Fibroblast of upper back skin (primary cell): ENCODE data around the gene SDK2.

Experiments
- DNase-seq: peaks from one replicate; pipeline ENCODE4 v3.0.0-alpha.2; 2013

The SDK2 gene

DNA sequence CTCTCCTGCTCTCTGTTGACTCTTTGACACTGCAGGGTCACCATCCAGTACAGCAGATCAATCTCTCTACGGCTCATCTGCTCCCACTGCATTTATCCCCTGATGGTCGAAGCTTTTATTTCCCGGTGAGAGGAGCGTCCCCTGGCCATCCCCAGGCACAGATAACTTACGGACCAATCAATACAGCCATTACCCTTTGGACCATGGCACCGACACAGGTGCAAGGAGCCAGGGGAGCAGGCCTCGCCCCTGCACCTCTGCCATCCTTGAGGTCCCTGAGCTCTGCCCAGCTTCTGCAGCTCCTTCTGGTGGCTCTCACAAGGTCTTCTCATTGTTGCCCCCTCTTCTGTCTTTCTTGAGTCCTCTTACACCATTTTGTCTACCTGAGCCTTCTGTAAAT lies 115.6 kb downstream of the SDK2 start:
- no peak for DNase-seq

DNA sequence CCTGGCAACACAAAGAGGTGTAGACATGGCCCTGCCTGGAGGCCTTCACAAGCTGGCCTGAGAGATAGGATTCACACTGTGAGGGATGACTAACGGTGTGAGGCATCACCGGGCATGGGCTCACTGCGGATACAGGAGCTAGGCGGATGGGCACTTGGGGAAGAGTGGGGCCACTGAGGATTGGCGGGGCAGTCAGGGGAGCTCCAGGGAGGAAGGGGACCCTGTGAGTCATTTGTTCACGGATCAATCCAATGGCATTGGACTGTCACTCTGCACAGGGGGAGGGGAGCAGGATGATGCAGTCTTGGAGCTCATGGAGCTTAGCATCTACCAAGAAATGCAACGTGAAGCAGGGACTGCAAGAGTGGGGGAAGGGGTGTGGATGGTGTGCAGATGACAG lies 117.3 kb downstream of the SDK2 start:
- DNase-seq: no peak

DNA sequence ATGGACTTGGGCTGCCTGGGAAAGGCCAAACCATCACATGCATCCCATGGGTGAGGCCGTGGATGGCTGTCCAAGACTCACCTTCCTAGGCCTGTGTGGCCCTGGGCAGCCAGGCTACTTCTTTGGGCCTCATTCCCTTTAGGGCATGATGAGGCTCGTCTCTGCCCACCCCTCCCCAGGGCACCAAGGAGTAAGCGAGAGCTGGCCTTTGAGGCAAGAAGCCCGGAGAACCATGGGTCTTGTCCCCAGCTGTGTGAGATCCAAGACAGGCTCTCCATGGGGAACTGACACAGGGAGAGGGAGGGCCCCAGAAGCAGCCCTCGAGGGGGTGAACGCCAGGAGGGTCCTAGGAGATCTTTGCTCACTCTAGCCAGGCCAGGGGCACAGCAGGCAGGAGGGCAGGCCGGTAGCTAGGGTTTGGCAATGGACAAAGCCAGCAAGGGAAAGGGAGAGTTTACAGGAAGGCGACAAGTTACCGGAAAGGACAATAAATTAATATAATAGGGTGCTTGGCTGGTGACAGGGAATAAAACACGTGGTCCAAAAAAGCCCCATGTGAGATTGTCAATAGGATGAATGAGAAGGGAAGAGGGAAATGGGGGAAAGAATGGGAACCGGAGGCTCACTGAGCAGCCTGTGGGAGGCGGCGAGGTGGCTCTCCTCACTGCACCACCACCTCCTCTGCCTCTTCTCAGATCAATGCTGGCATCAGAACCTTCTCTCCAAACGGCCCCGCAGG lies 119.1 kb downstream of the SDK2 start:
- no peak for DNase-seq

DNA sequence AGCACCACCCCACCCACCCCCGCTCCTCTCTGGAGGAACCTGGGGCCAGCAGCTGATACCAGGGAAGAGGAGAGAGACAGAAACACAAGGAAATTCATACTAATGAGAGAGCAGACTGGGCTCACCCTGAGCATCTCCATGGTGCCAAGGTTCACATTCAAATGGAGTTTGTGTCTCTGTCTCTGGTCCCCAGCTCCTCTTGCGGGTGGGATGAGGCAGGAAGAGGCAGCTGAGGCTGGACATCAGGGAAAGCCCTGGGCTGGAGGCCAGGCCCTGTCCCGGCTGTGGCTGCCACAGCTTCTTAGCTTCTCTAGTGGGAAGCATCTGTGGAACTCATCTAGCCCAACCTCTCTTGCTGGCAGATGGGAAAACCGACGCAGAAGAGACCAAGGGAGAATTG lies 121.5 kb downstream of the SDK2 start:
- no peak for DNase-seq

DNA sequence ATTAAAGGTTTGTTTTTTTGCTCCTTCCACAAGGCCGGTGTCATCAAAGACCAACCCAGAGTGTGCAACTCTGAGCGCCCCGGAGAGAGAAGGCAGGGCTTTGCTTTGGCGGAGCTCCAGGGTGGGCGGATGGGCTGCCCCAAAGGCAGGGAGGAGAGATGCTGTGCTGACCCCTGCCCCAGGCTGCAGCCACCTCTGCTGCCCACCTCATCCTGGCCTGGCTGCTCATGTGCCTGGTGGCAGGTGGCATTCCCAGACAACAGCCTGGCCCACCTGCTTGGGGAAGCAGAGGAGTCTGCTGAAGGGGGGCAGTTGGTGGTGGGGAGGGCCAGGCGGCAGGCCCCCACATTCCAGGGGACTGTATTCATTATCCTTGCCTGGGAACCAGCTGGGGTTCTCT lies 122.1 kb downstream of the SDK2 start:
- no peak for DNase-seq

DNA sequence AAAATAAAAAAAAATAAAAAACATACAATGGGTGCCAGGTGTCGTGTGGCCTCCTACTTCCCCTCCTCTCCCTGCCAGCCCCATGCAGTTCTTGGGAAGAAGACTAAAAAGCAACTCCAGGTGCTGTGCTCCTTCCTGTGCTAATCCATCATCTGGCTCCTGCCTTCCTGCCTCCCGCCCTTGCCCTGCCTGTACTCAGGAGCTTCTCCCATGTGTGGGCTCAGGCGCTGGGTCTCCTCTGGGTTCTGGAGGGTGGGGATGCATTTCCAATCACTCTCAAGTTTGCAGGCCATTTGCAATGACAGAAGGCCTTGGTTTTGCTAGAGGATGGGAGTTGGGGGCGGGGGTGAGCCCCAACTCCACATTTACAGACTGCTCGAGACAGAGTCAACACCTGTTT lies 122.9 kb downstream of the SDK2 start:
- DNase-seq: no peak

DNA sequence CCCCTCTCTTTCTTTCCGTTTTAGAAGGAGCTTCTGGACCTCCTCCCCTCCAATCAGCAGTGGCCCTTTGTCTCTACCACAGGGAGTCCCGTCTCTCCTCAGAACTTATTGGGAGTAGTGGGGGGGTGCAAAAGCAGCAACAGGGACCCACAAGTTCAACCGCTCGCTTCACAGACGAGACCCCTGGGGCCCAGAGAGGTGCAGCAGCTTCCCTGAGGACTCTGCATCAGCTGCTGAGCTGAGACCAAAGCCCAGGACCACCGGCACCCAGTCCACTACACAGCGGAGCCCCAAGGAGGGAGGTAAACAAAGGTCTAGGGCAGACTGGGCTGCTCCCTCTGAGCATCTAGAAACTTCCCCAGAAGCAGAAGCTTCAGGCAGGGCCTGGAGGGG lies 123.9 kb downstream of the SDK2 start:
- DNase-seq: no peak

DNA sequence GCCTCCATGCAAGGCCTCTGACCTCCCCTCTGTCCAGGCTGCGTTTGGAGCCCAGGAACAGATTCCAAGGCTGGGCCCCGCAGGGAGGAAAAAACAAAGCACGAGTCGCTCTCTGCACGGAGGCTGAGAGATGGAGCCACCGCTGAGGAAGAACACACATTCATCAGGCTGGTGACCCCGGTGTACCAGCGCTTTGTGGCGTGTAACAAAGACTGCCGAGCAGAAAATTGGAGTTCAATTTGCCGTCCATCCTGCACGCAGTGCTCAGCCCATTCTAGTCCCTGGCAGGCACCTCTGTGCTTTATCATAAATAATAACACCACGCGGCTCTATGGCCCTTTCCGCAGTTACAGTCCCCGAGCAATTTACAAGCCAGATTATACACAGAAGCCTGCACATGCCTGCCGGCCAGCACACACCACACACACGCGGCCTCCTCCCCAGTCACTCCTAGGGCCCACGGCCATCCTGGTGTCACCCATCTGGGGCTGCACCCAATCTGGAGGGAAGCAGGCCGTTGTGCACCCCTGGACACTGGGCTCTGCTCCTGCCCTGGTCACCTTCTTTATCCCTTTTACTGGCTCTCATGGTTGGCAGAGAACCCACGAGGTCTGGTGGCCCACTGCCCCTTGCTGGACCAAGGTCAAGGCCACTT lies 124.4 kb downstream of the SDK2 start:
- no peak for DNase-seq

DNA sequence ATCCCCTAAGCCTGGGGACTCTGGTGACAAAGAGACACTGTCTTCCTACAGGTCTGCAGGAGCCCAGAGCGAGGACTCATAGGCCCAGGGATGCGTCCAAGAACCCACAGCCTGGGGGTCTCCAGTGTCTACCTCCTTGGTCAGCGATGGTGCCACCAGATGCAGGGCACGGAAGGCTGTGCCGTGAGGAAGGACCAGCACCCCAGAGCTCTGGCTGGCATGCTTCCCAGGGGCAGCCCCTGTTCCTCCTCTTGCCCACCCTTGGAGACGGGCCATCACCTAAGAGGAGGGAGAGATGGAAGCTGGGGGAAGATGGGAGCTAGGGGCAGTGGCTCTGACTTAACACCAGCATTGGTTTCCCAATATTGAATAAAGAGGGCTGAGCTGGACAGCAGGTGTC lies 125.2 kb downstream of the SDK2 start:
- no peak for DNase-seq

DNA sequence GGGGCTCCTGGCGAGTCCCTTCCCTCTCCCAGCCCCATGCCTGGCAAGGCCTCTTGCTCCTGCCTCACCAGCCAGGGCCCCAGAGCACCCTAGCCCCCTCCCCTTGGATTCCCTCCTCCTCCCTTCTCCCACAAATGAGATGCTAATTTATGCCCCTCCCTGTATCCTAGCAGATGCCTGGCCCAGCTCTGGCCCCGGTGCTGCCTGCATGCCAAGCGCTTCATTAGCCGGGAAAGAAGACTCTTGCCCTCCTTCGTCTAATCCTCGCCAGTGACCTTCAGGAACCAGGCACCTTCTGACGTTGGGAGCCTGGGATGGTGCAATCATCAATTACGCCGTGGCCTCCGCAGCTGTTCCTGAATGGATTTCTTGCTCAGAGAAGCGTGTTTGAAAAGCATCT lies 127.8 kb downstream of the SDK2 start:
- DNase-seq: no peak

DNA sequence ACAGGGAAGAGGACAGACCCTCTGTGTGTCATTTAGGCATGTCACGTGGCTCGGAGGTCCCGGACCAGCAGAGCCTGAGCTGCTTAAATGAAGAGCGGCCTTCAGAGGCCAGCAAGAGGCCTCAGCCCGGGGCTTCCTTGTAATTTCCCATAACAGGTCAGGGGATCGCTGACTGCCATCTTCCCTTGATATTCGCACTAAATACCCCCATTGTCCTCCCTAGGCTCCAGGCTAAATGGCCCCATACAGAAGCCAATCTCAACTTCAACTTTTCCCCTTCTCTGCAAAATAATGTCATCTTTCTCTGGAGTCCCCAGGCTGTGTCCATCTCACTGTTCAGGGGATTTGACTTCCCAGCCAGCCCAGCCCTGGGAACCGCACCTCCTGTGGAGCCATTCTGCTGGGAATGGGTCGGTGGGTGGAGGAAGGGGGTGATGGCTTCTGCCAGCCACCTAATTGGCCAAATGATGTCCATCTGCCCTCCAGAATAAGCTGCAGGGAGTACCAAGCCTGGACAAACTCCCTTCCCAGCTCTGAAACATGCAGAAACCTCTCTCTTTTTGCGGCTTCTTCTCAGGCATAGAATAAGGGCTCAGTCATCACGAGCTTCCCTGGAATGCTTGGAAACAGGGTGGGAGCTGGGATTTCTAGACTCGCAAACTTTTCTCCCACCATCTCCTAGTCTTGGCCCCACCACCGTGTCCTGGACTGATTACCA lies 129.9 kb downstream of the SDK2 start:
- DNase-seq: no peak

DNA sequence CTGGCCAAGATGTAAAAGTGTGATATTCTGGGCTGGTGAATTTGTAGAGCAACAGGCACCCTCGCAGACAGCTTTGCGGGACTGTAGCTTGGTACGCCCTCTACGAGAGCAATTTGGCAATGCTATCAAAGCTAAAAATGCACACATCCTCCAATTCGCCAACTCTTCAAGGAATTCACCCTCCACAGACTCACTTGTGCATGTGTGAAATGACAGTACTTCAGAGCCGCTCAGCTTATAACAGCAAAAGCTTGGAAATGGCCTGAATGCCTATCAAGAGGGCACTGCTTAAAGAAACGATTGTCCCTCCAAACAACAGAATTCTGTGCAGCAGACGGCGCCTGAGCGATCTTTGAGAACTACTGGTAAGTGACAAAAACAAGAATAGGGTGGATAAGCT lies 130.8 kb downstream of the SDK2 start:
- DNase-seq: no peak

DNA sequence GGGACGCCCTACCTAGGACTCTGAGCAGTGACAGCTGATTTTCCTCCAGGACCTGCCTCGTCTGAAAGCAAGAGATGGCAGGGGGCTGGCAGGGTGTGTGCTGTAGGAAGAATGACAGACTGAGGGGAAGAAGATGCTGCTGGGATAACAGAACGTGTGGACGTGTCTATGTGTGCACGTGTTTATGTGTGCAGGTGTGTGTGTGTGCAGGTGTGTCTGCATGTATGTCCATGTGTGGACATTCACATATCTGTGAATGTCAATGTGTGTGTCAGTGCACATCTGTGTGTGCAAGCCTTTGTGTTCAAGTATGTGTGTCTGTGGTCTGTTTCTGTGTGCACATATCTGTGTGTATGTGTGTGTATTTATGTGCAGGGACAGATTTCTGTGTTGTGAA lies 132.5 kb downstream of the SDK2 start:
- no peak for DNase-seq

DNA sequence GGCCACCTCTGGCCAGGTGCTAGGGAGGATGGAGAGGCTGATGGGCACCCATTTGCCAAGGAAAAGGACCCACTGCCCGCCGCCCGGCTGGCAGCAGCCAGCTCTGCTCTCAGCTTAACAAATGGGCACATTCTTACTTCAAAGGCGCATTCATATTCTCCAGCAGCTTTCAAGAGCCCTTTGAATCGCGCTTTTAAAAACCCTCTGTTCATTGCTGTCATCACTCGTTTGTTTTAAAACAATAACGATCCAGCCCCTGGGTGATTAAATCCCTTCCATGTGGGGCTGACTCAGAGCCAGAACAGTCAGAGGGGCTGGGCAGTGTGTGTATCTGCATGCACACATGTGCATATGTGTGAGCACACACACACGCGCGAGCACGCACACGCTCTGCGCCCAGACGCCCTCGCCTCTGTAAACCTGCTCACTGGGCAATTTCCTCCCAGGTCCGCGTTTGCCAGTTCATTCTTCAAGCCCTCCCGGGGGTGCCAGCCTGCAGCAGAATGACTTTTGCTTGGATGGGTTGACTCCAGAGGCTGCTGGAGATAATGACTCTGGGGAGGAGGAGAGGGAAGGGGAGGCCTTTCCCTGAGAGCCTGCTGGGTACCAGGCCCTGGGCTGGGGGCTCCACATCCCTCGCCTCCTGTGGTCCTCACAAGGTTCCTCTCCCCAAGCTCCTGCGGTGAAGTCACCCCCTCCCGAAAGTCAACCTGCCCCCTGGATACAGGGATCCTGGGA lies 133.1 kb downstream of the SDK2 start:
- no peak for DNase-seq

DNA sequence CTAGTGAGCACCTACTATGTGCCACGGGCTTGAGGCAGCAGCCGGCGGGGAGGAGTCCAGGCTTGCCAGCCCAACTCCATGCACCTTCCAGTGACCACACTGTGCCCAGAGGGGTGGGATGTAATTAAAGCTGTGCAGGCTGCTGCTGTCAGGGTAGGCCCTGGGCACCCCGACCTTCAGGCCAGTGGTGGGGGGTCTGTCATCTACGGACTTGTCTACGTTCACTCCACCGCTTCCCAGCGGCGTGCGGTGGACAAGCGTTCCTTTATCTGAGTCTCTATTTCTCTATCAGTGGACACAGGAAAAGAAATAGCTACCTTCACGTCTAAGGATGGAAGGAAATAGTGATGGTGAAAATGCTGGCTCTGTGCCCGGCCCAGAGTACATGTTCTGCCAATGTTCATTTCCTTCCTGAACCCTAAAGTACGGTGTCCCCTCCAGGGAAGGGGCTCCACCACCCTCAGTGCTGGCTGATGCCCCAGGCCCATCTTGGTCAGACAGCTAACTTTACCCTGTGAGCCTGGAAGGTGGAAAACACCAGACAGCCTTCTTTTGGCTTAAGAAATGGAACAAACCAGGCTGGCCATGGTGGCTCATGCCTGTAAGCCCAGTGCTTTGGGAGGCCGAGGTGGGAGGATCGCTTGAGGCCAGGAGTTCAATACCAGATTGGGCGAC lies 135.2 kb downstream of the SDK2 start:
- DNase-seq: no peak

DNA sequence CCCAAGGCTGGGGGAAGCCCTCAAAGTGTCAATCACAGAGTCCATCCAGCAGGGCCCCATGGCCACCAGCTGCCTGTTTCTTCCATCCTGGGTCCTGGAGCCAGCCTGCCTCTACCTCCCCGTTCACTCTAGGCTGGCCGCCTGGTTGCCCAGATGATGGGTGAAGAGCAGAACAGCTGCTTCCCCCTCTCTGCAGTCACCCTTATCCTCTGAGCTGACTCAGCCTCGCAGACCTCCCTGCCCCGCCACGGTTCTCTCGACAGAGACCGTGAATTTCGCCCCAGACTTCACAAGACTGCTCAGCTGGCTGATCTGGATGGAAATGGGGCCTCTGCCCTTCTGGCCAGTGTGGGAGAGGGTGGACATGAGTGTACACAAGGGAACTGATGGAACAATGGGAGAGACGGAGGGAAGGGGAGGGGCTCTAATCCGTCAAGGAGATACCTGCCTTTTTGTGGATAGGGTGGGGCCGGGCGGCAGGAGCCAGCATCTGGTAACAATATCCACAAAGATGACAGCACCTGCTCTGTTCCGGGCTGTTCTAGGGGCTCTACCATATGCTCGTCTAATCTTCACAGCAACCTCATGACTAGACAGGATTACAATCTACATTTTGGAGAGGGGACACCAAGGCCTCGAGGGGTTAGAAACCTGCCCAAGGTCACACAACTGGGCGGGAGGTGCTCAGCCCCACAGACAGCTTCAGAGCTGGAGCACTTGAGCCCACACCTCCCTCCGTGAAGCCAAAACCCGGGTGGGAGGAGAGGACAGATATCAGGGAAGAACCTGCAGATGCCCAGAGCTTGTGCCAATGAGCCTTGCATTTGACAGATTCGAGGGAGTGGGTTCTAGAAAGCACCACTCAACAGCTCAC lies 136.0 kb downstream of the SDK2 start:
- DNase-seq: no peak

DNA sequence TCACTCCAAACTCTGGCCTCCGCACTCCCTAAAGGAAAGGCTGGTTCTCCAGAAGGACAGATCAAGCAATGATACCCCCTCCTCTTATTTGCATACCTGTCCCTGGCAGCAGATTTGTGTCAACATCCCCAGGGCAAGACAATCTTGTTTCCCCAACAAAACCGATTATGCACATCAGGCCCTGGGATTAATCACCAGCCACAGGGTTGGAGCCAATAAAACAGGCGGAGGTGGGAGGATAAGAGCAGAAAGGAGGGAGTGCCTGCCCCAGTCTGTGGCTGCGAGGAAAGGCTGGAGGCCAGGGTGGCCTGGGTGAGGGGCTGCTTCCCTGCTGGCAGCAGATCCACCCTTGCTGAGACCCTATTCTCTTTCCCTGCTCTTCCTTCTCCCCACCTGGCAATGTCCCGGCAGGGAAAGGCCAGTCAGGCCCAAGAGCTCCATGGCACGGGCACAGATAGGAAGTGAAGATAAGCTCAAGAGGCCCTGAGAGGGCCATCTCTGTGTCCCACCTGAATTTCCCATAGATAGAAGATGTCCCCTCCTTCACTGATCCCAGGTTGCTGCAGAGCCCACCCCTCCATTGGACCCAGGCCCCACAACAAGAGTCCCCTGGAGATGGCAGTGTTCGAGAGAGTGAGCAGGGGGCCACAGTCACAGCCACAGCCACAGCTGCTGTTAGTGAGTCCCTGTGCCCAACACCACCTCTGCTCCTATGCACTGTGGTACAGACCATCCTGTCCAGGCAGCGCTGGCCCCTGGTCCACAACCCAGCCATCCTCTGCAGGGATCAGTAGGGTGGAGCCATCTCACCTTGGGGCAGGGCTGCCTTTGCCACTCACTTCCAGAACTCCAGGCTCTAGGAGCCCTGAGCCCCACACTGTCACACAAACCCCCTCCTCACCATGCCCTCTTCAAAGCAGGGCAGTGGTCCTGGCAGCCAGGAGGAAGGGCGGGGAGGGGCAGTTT lies 137.5 kb downstream of the SDK2 start:
- DNase-seq: no peak

DNA sequence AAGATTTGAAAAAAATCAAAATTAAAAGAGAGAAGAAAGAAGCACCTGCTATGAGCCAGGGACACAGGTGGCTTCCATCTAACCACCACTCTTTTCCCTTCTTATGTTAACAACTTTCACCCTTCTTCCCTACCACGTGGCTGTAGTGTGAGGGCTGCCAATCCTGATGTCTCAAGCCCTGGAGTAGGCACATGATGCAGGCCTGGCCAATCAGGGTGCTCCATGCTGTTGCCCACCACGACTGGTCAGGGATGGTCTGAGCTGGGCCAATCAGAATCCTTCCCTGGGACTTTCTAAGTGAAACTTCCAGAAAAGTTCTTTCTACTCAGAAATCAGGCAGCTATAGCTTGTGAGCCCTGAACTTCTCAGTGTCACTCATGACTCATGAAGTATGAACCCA lies 140.7 kb downstream of the SDK2 start:
- no peak for DNase-seq

DNA sequence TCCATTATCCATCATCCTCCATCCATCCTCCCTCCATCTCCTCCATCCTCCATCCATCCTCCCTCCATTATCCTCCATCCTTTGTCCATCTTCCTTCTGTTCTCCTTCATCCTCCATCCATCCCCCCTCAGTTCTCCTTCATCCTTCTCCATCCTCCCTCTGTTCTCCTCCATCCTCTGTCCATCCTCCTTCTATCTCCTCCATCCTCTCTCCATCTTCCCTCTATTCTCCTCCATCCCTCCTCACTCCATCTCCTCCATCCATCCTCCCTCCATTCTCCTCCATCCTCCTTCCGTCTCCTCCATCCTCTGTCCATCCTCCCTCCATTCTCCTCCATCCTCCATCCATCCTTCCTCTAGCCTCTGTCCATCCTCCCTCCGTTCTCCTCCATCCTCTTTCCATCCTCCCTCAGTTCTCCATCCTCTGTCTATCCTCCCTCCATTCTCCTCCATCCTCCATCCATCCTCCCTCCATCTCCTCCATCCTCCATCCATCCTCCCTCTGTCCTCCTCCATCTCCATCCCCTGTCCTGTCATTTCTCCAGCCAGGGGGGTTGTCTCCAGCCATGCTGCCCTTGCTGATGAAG lies 143.7 kb downstream of the SDK2 start:
- DNase-seq: no peak

DNA sequence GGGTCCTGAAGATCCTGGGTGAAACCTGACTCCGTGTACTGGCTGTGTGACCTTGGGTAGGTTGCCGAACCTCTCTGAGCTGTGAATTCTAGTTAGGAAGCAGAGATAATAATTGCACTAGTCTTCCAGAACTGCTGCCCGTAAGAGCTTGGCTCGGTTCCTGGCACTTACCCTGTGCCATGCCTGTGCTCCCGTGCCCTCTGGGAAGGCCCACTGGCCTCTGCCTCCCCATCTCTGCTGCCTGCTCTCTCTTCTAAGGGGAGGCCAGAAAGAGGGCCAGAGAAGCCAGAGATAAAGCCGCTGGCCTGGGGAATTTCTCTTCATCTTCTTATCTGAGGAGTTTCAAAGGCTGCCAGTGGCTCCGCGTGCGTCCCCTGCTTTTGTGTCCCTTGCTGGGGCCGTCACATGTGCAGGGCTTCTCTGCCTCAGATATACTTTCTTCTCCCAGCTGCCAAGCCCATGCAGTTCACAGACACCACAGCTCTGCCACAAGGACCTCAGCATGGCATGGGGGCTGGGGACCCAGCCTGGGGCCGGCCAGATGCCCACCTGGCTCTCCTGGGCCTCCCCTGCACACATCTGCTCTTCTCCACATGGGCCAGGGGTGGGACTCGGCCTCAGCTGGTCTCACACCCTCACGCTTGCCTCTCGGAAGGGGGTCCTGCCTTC lies 145.2 kb downstream of the SDK2 start:
- DNase-seq: no peak
